CD14-positive monocyte (primary cell): ENCODE measurements around the gene TNXB. TPM values are rescaled to one million over a fixed set of nuclear protein-coding genes. Genes with fewer than 3 reads are reported as not detected.

ENCODE experiments used
- DNase-seq, 3 donors: peaks; one replicate each; pipeline ENCODE4 v3.0.0-alpha.2; 2011 to 2022
- H2AFZ ChIP-seq: 2 replicates; pipeline ENCODE4 v1.6.0; 2012; ENCODE audit warnings: mild to moderate bottlenecking, low read depth, low read length, inconsistent platforms; ENCODE audit not compliant: insufficient read depth, poor library complexity, severe bottlenecking
- H3K27ac ChIP-seq, 2 donors: 1 replicate in 1 of 2; 2 replicates in 1 of 2; pipeline ENCODE4 v1.5.1; 2012 to 2013; ENCODE audit warnings: low read length in 2 of 2, control low read depth in 1 of 2, inconsistent platforms in 1 of 2, low read depth in 1 of 2, mild to moderate bottlenecking in 1 of 2
- H3K27me3 ChIP-seq, 2 donors: one replicate each; pipeline versions ENCODE4 v1.6.0 to v1.6.1; 2011 to 2013; ENCODE audit warnings: low read length in 2 of 2; ENCODE audit not compliant: control insufficient read depth in 2 of 2, insufficient read depth in 2 of 2
- H3K36me3 ChIP-seq, 2 donors: replicated peaks in 1 of 2; 1 replicate in 1 of 2; 2 replicates in 1 of 2; pipeline versions ENCODE4 v1.5.1 to v1.6.1; 2012 to 2013; ENCODE audit warnings: low read length in 2 of 2, control low read depth in 1 of 2, inconsistent platforms in 1 of 2, mild to moderate bottlenecking in 1 of 2; ENCODE audit not compliant: insufficient read depth in 2 of 2, control insufficient read depth in 1 of 2
- H3K4me1 ChIP-seq, 2 donors: 1 replicate in 1 of 2; 2 replicates in 1 of 2; pipeline versions ENCODE4 v1.5.1 to v1.6.1; 2012 to 2013; ENCODE audit warnings: low read length in 2 of 2, control low read depth in 1 of 2, inconsistent platforms in 1 of 2, mild to moderate bottlenecking in 1 of 2, moderate library complexity in 1 of 2; ENCODE audit not compliant: insufficient read depth in 2 of 2, control insufficient read depth in 1 of 2
- H3K4me2 ChIP-seq: replicated peaks from 2 replicates; pipeline ENCODE3; 2012; ENCODE audit warnings: low read length, moderate library complexity, mild to moderate bottlenecking; ENCODE audit not compliant: poor library complexity, severe bottlenecking; ENCODE audit errors: extremely low read depth
- H3K4me3 ChIP-seq, 3 experiments: fragments of 200-600 bp in 1 of 3; sonication (generic) in 1 of 3; replicated peaks in 1 of 3; 1 replicate in 2 of 3; 2 replicates in 1 of 3; pipeline ENCODE4 v1.5.1; 2011 to 2013; ENCODE audit warnings: low read length in 3 of 3, mild to moderate bottlenecking in 3 of 3, control low read depth in 2 of 3, low read depth in 2 of 3, inconsistent platforms in 1 of 3, moderate library complexity in 1 of 3
- H3K79me2 ChIP-seq: 2 replicates; pipeline ENCODE4 v1.6.0; 2012; ENCODE audit warnings: mild to moderate bottlenecking, control low read depth, inconsistent platforms, low read length, moderate library complexity; ENCODE audit not compliant: insufficient read depth
- H3K9ac ChIP-seq: 2 replicates; pipeline ENCODE4 v1.6.0; 2017; ENCODE audit warnings: low read length, mild to moderate bottlenecking; ENCODE audit not compliant: insufficient read depth, poor library complexity, severe bottlenecking
- H3K9me3 ChIP-seq, 2 donors: replicated peaks in 1 of 2; 1 replicate in 1 of 2; 2 replicates in 1 of 2; pipeline versions ENCODE4 v1.5.1 to v1.6.1; 2012 to 2013; ENCODE audit warnings: low read length in 2 of 2, control low read depth in 1 of 2; ENCODE audit not compliant: control insufficient read depth in 1 of 2, insufficient read depth in 1 of 2
- H4K20me1 ChIP-seq: 2 replicates; pipeline ENCODE4 v1.6.0; 2012; ENCODE audit warnings: mild to moderate bottlenecking, low read length, control low read depth, moderate library complexity; ENCODE audit not compliant: insufficient read depth
- H3K27ac Mint-ChIP-seq, 7 donors: one replicate each; pipeline ENCODE4 v1.8.0; 2020; ENCODE audit warnings: mild to moderate bottlenecking in 7 of 7, mixed read lengths in 7 of 7, moderate library complexity in 6 of 7, inconsistent platforms in 2 of 7
- H3K27me3 Mint-ChIP-seq, 3 donors: one replicate each; pipeline ENCODE4 v1.8.0; 2021 to 2022; ENCODE audit warnings: low read depth in 3 of 3, mild to moderate bottlenecking in 3 of 3, mixed read lengths in 3 of 3, moderate library complexity in 3 of 3, inconsistent platforms in 1 of 3
- H3K36me3 Mint-ChIP-seq, 2 donors: one replicate each; pipeline ENCODE4 v1.8.0; 2020; ENCODE audit warnings: mixed read lengths in 2 of 2, inconsistent platforms in 1 of 2, mild to moderate bottlenecking in 1 of 2
- H3K4me1 Mint-ChIP-seq: one replicate; pipeline ENCODE4 v1.8.0; 2020; ENCODE audit warnings: mild to moderate bottlenecking, mixed read lengths
- H3K4me3 Mint-ChIP-seq, 2 donors: one replicate each; pipeline ENCODE4 v1.8.0; 2020; ENCODE audit warnings: mild to moderate bottlenecking in 2 of 2, mixed read lengths in 2 of 2, moderate library complexity in 1 of 2
- H3K9me3 Mint-ChIP-seq, 7 donors: one replicate each; pipeline ENCODE4 v1.8.0; 2020 to 2022; ENCODE audit warnings: mixed read lengths in 7 of 7, mild to moderate bottlenecking in 6 of 7, moderate library complexity in 6 of 7, inconsistent platforms in 2 of 7
- CTCF ChIP-seq: fragments of 200-600 bp; IDR thresholded peaks from one replicate; pipeline ENCODE4 v1.8.0; 2022; ENCODE audit warnings: antibody characterized with exemption, mild to moderate bottlenecking
- WGBS: methylation state at CpG from one replicate; pipeline ENCODE4 v1.1.5; 2013; ENCODE audit warnings: missing lambda C conversion rate; ENCODE audit not compliant: insufficient coverage; 5-methylcytosine and 5-hydroxymethylcytosine counted together
- intact Hi-C, 2 donors: fragments of 100-400 bp; cut with micrococcal nuclease; formaldehyde crosslinking; loops; one replicate each; pipeline versions ENCODE4 v1.15.0 to v1.15.1; 2023
- polyA plus RNA-seq, 3 donors: library from polyadenylated mRNA; depleted of rRNA in 1 of 3; unstranded in 2 of 3; stranded (reverse) in 1 of 3; fragments of 300-500 nt in 2 of 3; fragments of >200 nt in 1 of 3; fragmentation: Illumina TruSeq in 2 of 3; gene quantifications; 1 replicate in 2 of 3; 2 replicates in 1 of 3; pipeline ENCODE4 v1.2.3, GENCODE V29; 2012 to 2021

The TNXB gene
- polyA plus RNA-seq, 3 donors: 1.2 TPM; not detected in 2

GRCh38 chr6:32047084-32047478 lies 62.1 kb downstream of the TNXB start:
- Histone ChIP-seq H3K27me3 (no peaks in the 10 kb centered on the region), H3K4me2 (no peak overlapping the region), H3K79me2 (no peaks in the 10 kb centered on the region), H4K20me1 (no peaks in the 10 kb centered on the region), H3K27ac (no peak overlapping the region), H3K9me3 (no peaks in the 10 kb centered on the region), H3K4me3 (no peak overlapping the region), H2AFZ (no peak overlapping the region), H3K9ac (no peak overlapping the region), H3K4me1 (no peaks in the 10 kb centered on the region), H3K36me3 (no peaks in the 10 kb centered on the region)
- H3K36me3 Mint-ChIP-seq: no peaks in the 10 kb centered on the region
- H3K27ac Mint-ChIP-seq: no peak overlapping the region
- 94% methylated on average over 6 of the region's 11 CpGs for WGBS
- H3K4me3 Mint-ChIP-seq: no peak overlapping the region
- peaks cover 4% of the 10 kb centered on the region for H3K4me1 Mint-ChIP-seq
- H3K27me3 Mint-ChIP-seq: peaks cover 1 to 3% (median 2%) of the 10 kb centered on the region in 3 donors
- no peaks in the 10 kb centered on the region for H3K9me3 Mint-ChIP-seq
- intact Hi-C loops: no loop called here
- peak in 1 of 3 donors; percentile 24 for DNase-seq
- no peak for TF ChIP-seq CTCF

GRCh38 chr6:32046450-32047083 lies 62.6 kb downstream of the TNXB start:
- no peak overlapping the region for H3K27ac ChIP-seq
- H3K27me3 Mint-ChIP-seq: peaks cover 0 to 3% (median 1%) of the 10 kb centered on the region in 3 donors
- WGBS: 85% methylated on average over 5 of the region's 14 CpGs
- intact Hi-C loops: no loop called here
- H3K4me3 Mint-ChIP-seq: no peak overlapping the region
- no peaks in the 10 kb centered on the region for H4K20me1 ChIP-seq
- no peaks in the 10 kb centered on the region for H3K4me1 ChIP-seq
- H2AFZ ChIP-seq: no peak overlapping the region
- H3K9me3 Mint-ChIP-seq: no peaks in the 10 kb centered on the region
- H3K27me3 ChIP-seq: no peaks in the 10 kb centered on the region
- DNase-seq: no peak
- H3K79me2 ChIP-seq: no peaks in the 10 kb centered on the region
- H3K4me1 Mint-ChIP-seq: peaks cover 4% of the 10 kb centered on the region
- H3K4me3 ChIP-seq: no peak overlapping the region
- no peak overlapping the region for H3K4me2 ChIP-seq
- no peaks in the 10 kb centered on the region for H3K36me3 ChIP-seq
- no peaks in the 10 kb centered on the region for H3K36me3 Mint-ChIP-seq
- no peaks in the 10 kb centered on the region for H3K9me3 ChIP-seq
- no peak overlapping the region for H3K9ac ChIP-seq
- H3K27ac Mint-ChIP-seq: no peak overlapping the region
- TF ChIP-seq CTCF: no peak
